DOHH2 (cell line): ENCODE data around the gene MALT1.

ENCODE experiments used
- CTCF ChIP-seq: fragments of 200-600 bp; sonication (generic); IDR thresholded peaks from one replicate; pipeline ENCODE4 v1.5.1; 2014; ENCODE audit warnings: antibody characterized with exemption, mild to moderate bottlenecking, low read depth, low read length; ENCODE audit not compliant: poor library complexity, severe bottlenecking
- EZH2phosphoT487 ChIP-seq: fragments of 200-600 bp; sonication (generic); IDR thresholded peaks from 2 replicates; pipeline ENCODE4 v1.6.1; 2017; ENCODE audit warnings: borderline replicate concordance, mild to moderate bottlenecking, antibody characterized with exemption, low read length, moderate library complexity, mixed read lengths

GRCh38 chr18:58669731-58670378, 1.4 kb upstream of the MALT1 start:
- TF ChIP-seq CTCF = no peak
- TF ChIP-seq EZH2phosphoT487 = no peak
